GM19463 (cell line): ENCODE data around the gene COL11A1.
"Not testable (repeated sequence)": the region's sequence is repeated elsewhere in the genome, so short reads cannot be mapped to it uniquely, and the experiment has no call there.

Experiments
- ATAC-seq: cut with Tn5 transposase; IDR thresholded peaks from one replicate; pipeline ENCODE4 v1.9.1; 2021; ENCODE audit warnings: mild to moderate bottlenecking, moderate library complexity; ENCODE audit not compliant: unreplicated experiment

COL11A1 gene

DNA sequence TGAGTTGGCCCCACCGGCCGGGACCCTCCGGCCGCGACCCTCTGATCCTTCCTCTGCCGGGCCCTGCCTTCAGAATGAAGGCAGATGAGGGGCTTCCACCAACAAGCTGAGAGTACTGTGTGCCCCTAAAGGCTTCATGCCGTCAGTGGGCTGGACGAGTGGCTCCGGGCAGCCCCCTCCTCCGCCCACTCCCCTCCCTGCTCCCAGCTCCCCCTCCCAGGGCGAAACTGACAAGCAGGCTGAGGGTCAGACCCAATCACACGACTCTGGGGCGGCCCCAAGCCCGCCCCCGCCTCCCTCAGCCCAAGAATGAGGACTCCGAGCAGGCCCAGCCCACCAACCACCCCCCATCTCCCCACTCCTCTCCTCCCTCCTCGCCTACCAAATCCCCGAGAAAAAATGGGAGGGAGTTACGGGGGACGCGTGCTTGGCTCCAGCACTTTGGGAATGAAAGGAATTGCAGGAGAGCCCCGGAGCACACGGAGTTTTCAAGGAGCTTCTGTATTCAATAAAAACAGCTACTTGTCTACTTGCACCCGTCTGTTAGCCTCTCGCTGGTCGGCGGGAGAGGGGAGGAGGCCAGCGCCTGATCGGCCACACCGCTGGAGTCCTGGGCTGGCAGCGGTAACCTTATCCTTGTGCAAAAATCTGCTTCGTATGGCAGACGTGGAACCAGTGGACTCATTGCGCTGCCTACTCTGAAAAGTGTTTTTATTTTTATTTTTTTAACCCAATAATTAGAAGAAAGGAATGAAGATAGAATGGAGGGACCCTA, at the start of gene COL11A1:
Gene COL11A1, minus strand, starts transcription at position 147 of the 775 bp plus-strand sequence. CDS start 344 bp downstream, outside the sequence.
- no peak for ATAC-seq

DNA sequence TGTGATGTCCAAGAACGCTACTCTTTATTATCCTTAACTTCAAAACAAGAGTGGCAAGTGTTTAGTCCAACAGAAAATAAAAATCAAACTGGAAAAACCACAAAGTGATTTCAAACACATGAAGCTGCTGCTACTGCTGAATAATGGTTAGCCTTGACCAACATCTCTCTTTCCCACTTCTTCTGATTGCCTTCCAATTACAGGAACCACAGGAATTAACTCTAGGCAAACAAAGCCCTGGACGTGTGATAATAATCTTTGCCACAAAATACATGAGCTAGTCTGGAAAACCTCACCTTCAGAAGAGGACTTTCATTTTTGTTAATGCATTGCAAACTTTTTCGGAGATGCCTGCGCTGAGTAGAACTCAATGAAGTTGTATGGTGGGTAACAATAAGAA, 48.6 kb upstream of the COL11A1 start:
- no peak for ATAC-seq

DNA sequence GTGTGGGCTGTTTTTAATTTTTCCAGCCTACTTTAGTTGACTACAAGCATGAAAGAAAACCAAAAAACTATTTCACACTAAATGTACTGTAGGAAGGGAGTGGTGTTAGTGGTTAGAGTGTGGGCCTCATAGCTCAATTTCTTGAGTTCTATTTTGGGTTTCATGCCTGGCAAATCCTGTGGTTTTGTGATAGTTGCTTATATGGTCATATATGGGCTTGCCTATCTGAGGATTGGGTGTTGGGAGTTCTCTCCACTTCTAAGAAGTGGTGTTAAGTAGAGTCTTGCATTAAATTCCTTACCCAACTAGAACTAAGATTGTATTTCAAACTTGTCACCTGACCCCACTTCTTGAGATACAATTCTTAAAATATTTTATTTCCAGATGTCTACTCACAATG, 37.8 kb upstream of the COL11A1 start:
- no peak for ATAC-seq

DNA sequence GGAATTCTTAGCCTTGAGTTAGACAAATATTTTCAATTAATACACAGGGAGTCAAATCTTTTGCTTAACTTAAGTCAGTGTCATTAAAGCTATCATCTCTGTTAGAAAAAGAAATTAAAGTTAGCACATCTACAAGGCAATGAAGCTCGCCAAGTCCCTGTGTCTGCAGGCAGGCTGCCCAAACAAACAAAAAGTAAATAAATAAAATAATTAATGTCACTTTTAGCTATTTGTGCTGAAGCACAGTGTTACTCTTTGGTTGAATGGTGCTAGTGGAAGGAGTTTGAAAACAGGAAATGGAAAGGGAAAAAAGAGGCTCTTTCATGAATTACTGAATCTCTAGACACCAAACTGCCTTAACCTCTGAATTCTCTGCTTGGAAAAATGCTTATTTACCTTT, 37.1 kb upstream of the COL11A1 start:
- ATAC-seq, result no peak

DNA sequence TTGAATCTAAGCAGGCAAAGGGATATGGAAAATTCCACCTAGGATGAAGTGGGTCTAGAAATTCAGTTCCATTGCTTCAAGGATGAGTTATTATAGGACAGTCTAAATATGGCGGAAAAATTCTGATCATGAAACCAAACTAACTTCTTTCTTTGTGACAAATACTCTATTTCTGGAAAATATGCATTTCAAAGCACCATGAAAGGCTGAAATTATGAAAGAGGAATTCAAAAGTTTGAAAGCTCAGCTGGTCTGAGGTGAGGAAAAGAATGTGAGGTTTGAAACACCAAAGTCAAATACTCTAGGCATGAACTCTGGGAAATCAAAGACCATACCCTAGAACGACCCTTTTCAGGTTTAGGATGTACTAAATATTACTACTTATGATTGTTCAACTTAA, 36.4 kb upstream of the COL11A1 start:
- ATAC-seq, result no peak

DNA sequence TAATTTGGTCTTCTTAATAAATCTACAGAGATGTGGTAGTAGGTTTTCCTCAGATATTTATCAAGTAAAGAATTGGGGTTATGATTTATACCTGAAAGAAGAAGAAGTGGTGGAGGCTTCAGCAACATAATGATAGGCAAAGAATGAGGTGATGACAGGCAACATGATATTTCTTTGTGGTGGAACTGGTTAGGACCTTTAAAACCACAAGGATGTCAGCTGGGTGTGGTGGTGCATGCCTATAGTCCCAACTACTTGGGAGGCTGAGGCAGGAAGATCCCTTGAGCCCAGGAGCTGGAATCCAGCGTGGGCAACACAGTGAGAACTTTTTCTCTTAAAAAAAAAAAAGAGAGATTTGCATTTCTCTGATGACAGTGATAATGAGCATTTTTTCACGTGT, 34.1 kb upstream of the COL11A1 start:
- no peak for ATAC-seq

DNA sequence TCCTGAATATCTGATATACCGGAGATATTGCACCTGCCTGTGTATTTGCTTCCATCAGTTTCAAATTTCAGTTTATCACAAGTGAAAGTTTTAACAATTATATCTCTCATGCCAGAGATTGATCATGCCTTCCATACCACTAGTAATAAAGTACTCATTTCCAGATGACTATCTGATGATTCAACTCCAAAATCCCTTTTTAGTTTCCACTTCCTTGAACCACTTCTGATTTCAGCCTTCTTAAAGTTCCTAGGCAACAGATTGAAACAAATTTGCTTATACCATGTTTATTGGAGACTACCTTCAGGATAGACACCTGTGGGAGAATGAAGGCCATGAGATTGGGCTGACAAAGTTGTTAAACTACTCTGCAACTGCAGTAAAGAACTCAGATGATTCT, 21.5 kb upstream of the COL11A1 start:
- ATAC-seq, result no peak

DNA sequence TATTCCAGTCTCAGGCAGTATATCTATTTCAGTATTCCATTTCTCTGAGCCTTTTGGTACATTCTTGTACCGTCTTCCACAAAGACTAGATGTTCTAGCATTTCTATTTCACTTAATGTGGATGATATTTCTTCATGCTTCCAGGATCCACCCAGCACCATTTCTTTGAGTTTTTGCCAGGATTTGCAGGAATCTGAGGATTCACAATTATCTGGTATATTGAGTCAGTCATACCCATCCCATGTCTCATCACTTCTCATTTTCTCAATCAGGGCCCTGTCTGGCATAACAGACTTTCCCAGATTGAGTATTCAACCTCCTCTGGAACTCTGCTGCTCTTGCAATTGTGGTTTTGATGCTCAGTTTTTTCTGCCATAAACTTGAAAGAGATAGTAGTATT, 20.9 kb upstream of the COL11A1 start:
- ATAC-seq, result no peak

DNA sequence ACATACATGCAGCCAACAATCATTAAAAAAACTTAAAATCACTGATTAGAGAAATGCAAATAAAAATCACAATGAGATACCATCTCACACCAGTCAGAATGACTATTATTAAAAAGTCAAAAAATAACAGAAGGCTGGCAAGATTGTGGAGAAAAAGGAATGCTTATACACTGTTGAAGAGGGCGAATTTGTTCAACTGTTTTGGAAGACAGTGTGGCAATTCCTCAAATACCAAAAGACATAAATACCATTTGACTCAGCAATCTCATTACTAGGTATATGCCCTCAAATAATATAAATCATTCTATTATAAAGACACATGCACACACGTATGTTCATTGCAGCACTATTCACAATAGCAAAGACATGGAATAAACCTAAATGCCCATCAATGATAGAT, 19.9 kb upstream of the COL11A1 start:
- ATAC-seq, result not testable (repeated sequence)

DNA sequence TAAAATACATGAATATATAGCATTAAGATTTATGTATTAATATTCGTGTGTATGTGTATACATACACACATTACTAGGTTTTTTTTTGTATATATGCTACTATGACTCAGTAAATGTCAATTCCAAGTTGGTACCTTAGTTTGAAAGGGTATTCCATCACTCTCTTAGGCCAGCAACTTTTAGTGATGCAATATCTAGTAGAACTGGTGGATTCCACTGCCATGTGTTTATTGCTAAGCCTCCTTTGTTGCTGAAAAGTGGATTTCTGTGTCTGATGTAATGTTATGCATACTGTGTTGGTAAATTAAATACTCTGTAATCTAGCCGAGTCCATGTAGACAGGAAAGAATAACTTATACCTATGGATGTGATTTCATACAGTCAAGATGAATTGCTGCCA, 16.9 kb upstream of the COL11A1 start:
- ATAC-seq, result no peak

DNA sequence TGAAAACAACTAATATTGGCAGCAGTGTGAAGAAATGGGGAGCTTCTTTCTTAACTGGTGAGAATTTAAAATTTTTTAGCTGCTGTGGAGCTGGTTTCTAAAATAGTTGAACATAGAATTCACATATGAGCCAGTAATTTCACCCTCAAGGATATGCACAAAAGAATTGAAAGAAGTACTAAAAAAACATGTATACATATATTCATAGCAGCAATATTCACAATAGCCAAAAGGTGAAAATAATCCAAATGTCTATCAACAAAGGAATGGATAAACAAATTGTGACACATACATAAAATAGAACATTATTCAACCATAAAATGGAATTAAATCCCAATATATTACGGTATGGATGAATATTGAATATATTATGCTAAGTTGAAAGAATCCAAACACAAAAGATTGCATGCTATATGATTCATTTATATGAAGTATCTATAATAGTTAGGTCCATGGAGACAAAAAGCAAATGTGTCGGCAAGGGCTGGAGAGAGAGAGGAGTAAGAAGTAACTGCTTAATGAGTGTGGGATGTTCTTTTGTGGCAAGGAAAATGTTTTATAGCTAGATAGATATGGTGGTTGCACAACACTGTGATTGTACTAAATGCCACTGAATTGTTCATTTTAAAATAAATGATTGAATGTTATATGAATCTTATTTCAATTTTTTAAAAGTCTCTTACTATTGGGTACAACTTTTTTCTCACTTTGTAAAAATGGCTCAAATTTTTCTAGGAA, 14.8 kb upstream of the COL11A1 start:
- ATAC-seq, result no peak

DNA sequence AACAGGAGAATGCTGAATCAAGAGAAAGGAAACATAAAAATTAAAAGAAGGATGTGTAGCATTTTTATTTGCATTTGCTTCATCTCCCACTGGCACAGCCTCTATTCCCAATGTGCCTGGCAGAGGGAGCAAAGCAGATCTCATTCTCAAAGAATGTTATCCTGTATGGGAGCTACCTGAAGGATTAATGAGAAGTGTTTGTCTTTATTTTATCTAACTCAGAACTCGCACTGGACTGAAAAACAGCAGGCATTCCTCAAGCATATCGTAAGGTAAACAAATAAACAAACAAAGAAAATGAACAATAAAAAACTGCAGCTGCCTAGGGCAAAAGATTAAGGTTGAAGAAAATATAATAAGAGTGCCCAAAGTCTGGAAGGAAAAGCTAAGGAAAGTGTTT, 12.7 kb upstream of the COL11A1 start:
- ATAC-seq, result no peak

DNA sequence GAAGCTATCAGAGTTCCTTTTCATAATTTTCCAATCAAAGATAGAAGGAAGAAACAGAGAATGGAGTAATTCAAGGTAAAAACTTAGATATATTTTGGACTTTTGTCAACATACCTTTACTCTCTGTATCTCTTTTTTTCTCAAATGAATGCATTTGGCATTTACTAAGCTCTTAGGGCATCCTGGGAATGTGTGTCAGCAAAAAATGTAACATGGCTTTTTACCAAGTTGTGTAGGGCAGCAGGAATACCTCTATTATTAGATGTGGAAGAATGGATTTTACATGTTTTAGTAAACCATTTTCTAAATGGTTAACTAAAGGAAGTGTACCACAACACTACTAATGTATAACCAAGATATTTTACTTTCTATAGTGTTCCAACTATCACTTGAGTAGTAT, 4.2 kb upstream of the COL11A1 start:
- ATAC-seq, result no peak

DNA sequence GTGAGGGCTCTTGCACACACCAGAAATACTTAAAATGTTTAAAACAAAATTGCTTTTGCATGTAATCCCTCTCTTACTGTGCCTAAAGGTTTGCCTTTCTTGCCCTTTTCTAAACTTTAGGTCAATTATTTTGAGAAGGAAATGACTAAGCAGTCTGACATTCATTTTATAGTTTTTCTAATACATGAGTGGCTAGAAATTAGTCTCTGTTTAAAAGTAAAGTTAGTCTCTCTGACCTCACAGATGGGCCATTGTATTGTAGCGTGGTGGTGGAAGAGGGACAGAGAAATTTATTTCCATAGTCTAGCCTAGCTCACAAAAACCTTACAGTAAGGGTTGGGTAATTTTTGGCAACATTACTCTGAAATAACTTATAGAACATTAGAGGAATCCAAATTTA, 3.6 kb upstream of the COL11A1 start:
- ATAC-seq, result no peak

DNA sequence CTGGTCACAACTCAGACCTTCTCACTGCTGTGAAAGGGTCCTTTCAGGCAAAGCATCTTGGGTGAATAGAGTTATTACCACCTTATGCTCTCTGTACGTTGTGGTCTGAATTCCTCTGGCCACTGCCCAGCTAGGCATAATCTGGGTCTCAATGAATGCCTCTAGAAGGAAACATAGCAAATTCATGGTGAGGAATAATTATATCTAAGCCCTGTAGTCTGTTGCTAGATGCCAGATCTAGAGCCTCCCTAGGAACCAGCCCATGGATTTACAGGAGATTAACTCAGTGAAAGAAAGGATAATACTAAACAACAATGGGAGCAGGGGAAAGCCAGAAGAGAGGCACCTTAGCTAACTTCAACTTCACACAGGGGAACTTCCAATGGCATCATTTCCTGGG, 2.4 kb upstream of the COL11A1 start:
- ATAC-seq, result no peak

DNA sequence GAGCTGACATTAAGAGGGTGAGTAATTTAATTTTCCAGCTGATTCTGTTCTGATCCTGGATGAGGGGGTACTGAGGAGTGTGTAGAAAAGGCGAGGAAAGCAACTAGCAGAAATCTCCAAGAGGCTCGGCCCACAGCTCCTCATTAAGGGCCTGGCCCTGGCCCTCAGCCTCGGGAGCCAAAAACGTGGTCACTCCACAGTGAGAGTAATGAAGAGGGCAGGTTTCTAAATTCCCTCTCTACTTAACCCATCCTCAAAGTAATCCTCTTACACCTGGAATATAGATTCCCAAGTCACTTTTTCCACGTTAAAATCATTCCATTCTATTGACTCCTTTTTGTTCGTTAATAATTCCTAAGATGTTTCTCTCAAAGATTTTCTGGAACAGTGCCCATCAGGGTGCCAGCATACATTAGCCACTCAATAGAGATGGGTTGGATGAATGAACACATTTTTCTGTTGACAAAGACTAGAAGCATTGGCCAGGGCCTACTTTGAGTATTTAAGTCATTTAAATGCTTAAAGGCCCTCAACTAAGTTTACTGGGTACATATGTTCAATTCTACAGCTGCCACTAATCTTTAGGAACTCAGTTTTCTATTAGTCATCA, 1.1 kb upstream of the COL11A1 start:
- ATAC-seq, result no peak

DNA sequence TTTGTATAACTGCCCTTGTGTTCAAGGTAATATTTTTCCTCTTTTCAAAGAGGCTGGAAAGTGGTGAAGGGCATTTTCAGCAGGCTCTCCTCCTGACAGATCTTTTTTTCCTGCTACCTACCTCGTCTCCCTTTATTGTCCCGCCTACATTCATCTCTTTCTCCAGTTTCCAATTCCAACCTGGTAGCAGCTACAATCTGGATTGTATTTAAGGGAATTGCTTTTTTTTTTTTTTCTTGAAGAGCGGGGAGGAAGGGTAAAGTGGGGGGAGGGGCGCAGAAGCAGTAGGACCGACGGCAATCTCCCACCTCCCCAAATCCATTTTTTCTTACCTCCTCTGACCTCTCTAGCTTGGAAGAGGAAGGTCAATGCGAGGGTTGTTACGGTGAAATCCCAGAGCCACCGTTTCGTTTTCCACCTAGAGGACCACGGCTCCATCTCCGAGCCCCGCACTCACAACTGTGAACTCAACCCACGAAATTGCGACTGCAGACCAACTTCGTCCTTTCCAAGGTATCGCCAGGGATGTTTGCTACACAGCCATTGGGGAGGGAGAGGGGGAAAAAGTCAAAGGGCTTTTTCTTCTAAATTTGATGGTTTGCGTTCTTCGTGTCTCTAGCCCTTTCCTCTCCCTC, 464 bp downstream of the COL11A1 start:
- no peak for ATAC-seq

DNA sequence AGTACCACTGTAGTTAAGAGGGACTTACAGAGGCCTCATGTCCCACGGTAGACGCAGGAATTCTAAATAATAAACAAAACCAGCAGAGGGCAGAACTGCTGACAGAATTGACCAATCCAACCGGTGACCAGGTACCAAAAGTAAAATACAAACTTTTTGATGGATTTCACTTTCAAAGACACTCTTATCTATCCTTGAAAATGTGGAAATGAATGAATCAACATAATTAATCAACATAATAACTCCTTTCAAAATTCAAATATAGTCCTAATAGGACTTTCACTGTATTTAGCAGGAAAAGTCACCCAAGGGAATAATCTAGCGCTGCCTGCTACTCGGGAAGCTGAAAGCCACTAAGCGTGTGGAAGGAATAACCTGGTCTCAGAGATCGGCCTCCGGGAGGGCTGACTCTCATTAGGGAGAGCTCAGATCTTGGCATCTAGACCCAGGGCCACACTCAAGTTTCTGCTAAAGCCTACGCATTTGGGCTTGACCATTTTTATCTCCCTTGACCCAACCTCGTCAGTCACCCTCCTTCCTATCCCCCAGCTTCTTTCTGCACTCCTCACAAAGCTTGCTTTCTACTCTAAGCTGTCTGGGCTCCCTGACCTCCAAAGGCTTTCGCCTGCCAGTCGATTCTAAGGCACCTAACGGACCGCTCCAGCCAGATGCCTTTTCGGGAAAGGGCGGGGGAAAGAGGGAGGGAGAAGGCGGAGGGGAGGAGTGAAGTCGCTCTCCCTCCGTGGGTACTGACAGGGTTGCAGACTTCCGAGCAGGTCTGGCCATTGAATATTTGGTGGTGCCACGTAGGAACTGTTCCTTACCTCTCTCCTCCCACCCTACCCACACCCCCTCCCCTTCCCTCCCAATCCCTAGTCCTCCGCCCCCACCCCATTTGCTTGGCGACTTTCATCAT, 1.6 kb downstream of the COL11A1 start:
- ATAC-seq, result peak; percentile 72

DNA sequence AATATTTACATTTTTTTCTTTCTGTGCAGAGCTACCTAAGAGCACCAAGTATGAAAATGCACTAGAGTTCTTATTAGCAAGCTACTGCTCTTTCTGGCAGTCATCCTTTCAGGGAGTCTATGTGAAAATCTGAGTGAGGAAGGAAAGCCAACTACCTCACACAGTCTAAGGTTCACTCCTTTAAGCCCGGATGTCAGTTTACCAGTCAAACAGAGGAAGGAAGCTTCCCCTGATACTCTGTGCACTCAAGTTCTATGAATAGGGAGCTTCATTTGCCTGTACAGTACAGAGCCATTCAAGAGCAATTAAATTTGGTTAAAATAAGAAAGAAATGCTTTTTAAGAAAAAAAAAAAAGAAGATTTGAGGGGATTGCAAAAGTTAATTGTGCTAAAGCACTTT, 6.9 kb downstream of the COL11A1 start:
- no peak for ATAC-seq

DNA sequence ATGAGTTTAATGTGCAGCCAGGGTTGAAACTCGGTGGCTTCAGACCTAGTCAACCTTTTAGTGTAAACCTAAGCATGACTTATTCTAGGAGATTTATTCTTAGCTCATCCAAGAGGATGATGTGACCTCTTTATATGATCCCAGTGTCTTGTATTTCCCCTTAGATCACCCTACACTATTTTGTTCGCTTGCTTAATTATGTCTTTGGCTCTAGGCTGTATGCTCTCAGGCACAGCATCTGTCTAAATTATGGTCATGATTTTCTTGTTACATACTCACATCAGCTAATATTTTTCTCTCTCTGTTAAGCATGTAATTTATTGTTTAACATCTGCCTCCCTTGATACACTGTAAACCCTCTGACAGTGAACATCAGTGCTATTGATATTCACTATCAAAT, 19.1 kb downstream of the COL11A1 start:
- ATAC-seq, result no peak

DNA sequence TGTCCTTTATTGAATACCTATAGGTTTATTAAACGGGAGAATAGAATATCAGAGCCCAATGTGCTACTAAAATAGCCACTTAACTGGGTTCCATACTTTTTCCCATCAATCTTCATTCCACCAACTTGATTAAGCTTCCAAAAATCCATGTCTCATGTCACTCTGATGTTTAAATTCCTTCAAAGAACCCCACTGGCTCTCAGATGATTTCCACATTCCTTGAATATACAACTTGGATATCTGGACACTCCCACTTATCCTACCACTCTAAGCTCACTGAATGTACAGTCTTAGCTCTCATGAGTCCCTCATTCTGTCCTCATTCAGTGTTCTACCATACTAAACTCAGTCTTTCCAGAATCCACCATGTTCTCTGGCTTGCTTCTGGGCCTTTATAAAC, 21.1 kb downstream of the COL11A1 start:
- ATAC-seq, result no peak
